GM21576 (cell line): ENCODE measurements around the gene EXOC5.

Experiments used
- ATAC-seq: cut with Tn5 transposase; IDR thresholded peaks from one replicate; pipeline ENCODE4 v1.9.1; 2021; ENCODE audit warnings: mild to moderate bottlenecking, moderate library complexity; ENCODE audit not compliant: unreplicated experiment

The EXOC5 gene

GRCh38 chr14:57171363-57171762 lies 97.3 kb downstream of the EXOC5 start:
- no peak for ATAC-seq

GRCh38 chr14:57169901-57170300 lies 98.8 kb downstream of the EXOC5 start:
- no peak for ATAC-seq

- ATAC-seq: no peak
These were observed 100.5 kb downstream of the EXOC5 start for GRCh38 chr14:57168138-57168679.

- no peak for ATAC-seq
These were observed 107.0 kb downstream of the EXOC5 start for GRCh38 chr14:57161583-57162234.

GRCh38 chr14:57160333-57160732 lies 108.4 kb downstream of the EXOC5 start:
- ATAC-seq: no peak

- ATAC-seq: no peak
These were observed 115.4 kb downstream of the EXOC5 start for GRCh38 chr14:57153286-57153685.
